Fibroblast of lung (primary cell): Measurements from ENCODE around the gene PHACTR2. TPM values are rescaled to one million over a fixed set of nuclear protein-coding genes. Genes with fewer than 3 reads are reported as not detected.

ENCODE experiments used
- DNase-seq, 2 donors: peaks; one replicate each; pipeline versions ENCODE4 v3.0.0 to v3.0.0-alpha.2; 2010; ENCODE audit warnings: low read depth in 2 of 2
- H2AFZ ChIP-seq: 2 replicates; pipeline ENCODE4 v1.5.1; 2012; ENCODE audit warnings: low read length, control low read depth, inconsistent platforms
- H3K27ac ChIP-seq: 2 replicates; pipeline ENCODE4 v1.5.1; 2011; ENCODE audit warnings: low read length, control low read depth; ENCODE audit not compliant: insufficient read depth
- H3K27me3 ChIP-seq: 2 replicates; pipeline ENCODE4 v1.5.1; 2011; ENCODE audit warnings: mild to moderate bottlenecking, low read length; ENCODE audit not compliant: control insufficient read depth, insufficient read depth
- H3K36me3 ChIP-seq: 2 replicates; pipeline ENCODE4 v1.5.1; 2011; ENCODE audit warnings: low read length; ENCODE audit not compliant: control insufficient read depth, insufficient read depth
- H3K4me1 ChIP-seq: 2 replicates; pipeline ENCODE4 v1.5.1; 2011; ENCODE audit warnings: low read length; ENCODE audit not compliant: control insufficient read depth, insufficient read depth; ENCODE audit errors: extremely low read depth
- H3K4me2 ChIP-seq: 2 replicates; pipeline ENCODE4 v1.5.1; 2011; ENCODE audit warnings: low read length, control low read depth; ENCODE audit not compliant: insufficient read depth; ENCODE audit errors: extremely low read depth
- H3K4me3 ChIP-seq, 4 experiments: fragments of 200-600 bp in 1 of 4; sonication (generic) in 1 of 4; replicated peaks in 1 of 4; 2 replicates each; pipeline ENCODE4 v1.5.1; 2011 to 2016; ENCODE audit warnings: low read length in 4 of 4, low read depth in 3 of 4, mild to moderate bottlenecking in 3 of 4, control low read depth in 2 of 4, inconsistent platforms in 1 of 4, mixed read lengths in 1 of 4; ENCODE audit not compliant: insufficient read depth in 1 of 4; ENCODE audit errors: control extremely low read depth in 1 of 4
- H3K79me2 ChIP-seq: 2 replicates; pipeline ENCODE4 v1.5.1; 2012; ENCODE audit warnings: mild to moderate bottlenecking, low read length, inconsistent platforms; ENCODE audit not compliant: control insufficient read depth, insufficient read depth
- H3K9ac ChIP-seq: 2 replicates; pipeline ENCODE4 v1.5.1; 2011; ENCODE audit warnings: mild to moderate bottlenecking, low read length, control low read depth; ENCODE audit not compliant: insufficient read depth
- H3K9me3 ChIP-seq: 2 replicates; pipeline ENCODE4 v1.5.1; 2012; ENCODE audit warnings: low read depth, low read length; ENCODE audit not compliant: control insufficient read depth, insufficient read depth
- H4K20me1 ChIP-seq: 2 replicates; pipeline ENCODE4 v1.5.1; 2011; ENCODE audit warnings: low read length; ENCODE audit not compliant: control insufficient read depth, insufficient read depth; ENCODE audit errors: extremely low read depth
- CTCF ChIP-seq, 2 donors: IDR thresholded peaks in 1 of 2; conservative IDR thresholded peaks in 1 of 2; 1 replicate in 1 of 2; 2 replicates in 1 of 2; pipeline ENCODE4 v1.5.1; 2011 to 2012; ENCODE audit warnings: low read length in 2 of 2, control low read depth in 1 of 2, inconsistent platforms in 1 of 2, low read depth in 1 of 2, mild to moderate bottlenecking in 1 of 2
- EZH2 ChIP-seq: IDR thresholded peaks from 2 replicates; pipeline ENCODE4 v1.5.1; 2012; ENCODE audit warnings: low read length, control low read depth, mild to moderate bottlenecking; ENCODE audit errors: missing control alignments
- polyA plus RNA-seq, 2 donors: library from polyadenylated mRNA; depleted of rRNA in 1 of 2; stranded (reverse) in 1 of 2; unstranded in 1 of 2; fragments of >200 nt; gene quantifications; 2 replicates each; pipeline ENCODE4 v1.2.1, GENCODE V29; 2011 to 2012; ENCODE audit warnings: missing spikeins in 1 of 2
- total RNA-seq: library from RNA; depleted of rRNA; stranded (reverse); fragments of >200 nt; gene quantifications from 2 replicates; pipeline ENCODE4 v1.2.1, GENCODE V29; 2014

Gene PHACTR2
- total and polyA plus RNA-seq, 2 donors (not counting 1 experiment from before 2014, with no cell fraction given), result 40.1 to 55.0 TPM

- H2AFZ ChIP-seq, result no peak overlapping the region
- H3K9me3 ChIP-seq, result no peaks in the 10 kb centered on the region
- H3K27me3 ChIP-seq, result no peaks in the 10 kb centered on the region
- no peak overlapping the region for H3K4me2 ChIP-seq
- H3K79me2 ChIP-seq, result no peaks in the 10 kb centered on the region
- no peak overlapping the region for H3K9ac ChIP-seq
- H3K4me1 ChIP-seq, result no peaks in the 10 kb centered on the region
- TF ChIP-seq CTCF (conservative IDR thresholded peaks at IDR 0.05 in 1 of 2, IDR thresholded peaks at IDR 0.05 in 1 of 2; ENCODE audit: low read depth in 1 of 2, low read length in 2 of 2), result no peak
- no peak for TF ChIP-seq EZH2
- no peaks in the 10 kb centered on the region for H3K36me3 ChIP-seq
- H4K20me1 ChIP-seq, result no peaks in the 10 kb centered on the region
- no peak for DNase-seq
- H3K4me3 ChIP-seq, result no peak overlapping the region
- H3K27ac ChIP-seq, result no peak overlapping the region
These were observed 97.6 kb downstream of the PHACTR2 start for GRCh38 chr6:143775336-143775735.

- Histone ChIP-seq H2AFZ (no peak overlapping the region), H3K4me1 (no peaks in the 10 kb centered on the region), H3K27me3 (no peaks in the 10 kb centered on the region), H3K27ac (no peak overlapping the region), H3K4me2 (no peak overlapping the region), H3K9ac (no peak overlapping the region), H3K79me2 (no peaks in the 10 kb centered on the region), H3K9me3 (no peaks in the 10 kb centered on the region), H3K4me3 (no peak overlapping the region), H4K20me1 (no peaks in the 10 kb centered on the region), H3K36me3 (no peaks in the 10 kb centered on the region)
- DNase-seq, result no peak
- TF ChIP-seq CTCF (conservative IDR thresholded peaks at IDR 0.05 in 1 of 2, IDR thresholded peaks at IDR 0.05 in 1 of 2; ENCODE audit: low read depth in 1 of 2, low read length in 2 of 2) (peak in 1 of 2 donors; percentile 5), EZH2 (no peak)
These were observed 101.2 kb downstream of the PHACTR2 start for GRCh38 chr6:143778926-143779325.

GRCh38 chr6:143782481-143782880, 104.7 kb downstream of the PHACTR2 start:
- no peak for DNase-seq
- no peak overlapping the region for H3K4me3 ChIP-seq
- H3K36me3 ChIP-seq, result peaks cover 2% of the 10 kb centered on the region
- H3K79me2 ChIP-seq, result no peaks in the 10 kb centered on the region
- no peaks in the 10 kb centered on the region for H3K27me3 ChIP-seq
- H3K4me1 ChIP-seq, result no peaks in the 10 kb centered on the region
- H3K27ac ChIP-seq, result no peak overlapping the region
- H4K20me1 ChIP-seq, result no peaks in the 10 kb centered on the region
- no peak overlapping the region for H3K9ac ChIP-seq
- H3K4me2 ChIP-seq, result no peak overlapping the region
- H2AFZ ChIP-seq, result no peak overlapping the region
- H3K9me3 ChIP-seq, result no peaks in the 10 kb centered on the region
- TF ChIP-seq EZH2 (no peak), CTCF (conservative IDR thresholded peaks at IDR 0.05 in 1 of 2, IDR thresholded peaks at IDR 0.05 in 1 of 2; ENCODE audit: low read depth in 1 of 2, low read length in 2 of 2) (no peak)
